Limb (tissue), 2 donors: ENCODE data around the gene PDE8B.
A peak's percentile ranks its signal among the peaks of the same experiment; 100 is the strongest.

ENCODE experiments used
- DNase-seq, 2 donors: peaks; one replicate each; pipeline ENCODE4 v3.0.0-alpha.2; 2016; ENCODE audit errors: extremely low spot score in 2 of 2

PDE8B gene

DNA sequence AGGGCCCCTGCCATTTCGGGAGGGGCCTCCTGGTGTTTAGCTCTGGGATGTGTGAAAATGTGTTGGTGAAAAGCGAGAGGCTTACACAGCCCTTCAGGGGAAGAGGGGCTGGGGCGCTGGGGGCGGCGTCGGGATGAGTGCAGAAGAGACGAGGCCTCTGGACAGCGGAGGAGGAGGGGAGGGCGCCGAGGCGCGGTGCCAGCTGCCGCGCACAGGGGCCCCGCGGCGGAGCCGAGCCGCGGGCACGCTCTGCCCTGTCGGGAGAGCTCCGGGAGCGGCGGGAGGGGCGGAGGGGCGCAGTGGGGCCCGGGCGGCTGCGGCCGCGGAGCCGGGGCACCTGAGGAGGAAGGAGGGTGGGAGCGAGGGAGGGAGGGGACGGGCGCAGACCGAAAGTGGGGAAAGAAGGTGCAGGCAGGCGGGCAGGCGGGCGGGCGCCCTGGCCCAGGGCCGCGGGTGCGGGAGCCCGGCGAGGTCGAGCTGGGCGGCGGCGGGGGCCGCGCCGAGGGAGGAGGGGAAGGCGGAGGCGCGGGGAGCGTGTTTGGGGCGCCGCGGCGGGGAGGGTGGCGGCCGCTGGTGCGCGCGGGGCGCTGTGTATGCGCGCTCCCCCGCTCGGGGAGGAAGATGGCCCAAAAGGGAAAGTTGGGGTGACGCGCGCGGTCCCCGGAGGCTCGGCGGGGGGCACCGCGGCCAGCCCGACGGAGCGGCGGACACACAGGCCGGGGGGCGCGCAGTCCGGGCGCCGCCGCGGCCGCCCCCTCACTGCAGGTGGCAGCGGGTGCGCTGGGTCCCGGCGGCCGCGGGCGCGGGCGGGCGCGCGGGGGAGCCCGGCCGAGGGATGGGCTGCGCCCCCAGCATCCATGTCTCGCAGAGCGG is at the start of gene PDE8B:
TSS of gene PDE8B (plus strand) at position 590 of the 873 bp plus-strand sequence. CDS start at position 836, 246 bp downstream.
- DNase-seq, result peak; percentile 10 to 70

DNA sequence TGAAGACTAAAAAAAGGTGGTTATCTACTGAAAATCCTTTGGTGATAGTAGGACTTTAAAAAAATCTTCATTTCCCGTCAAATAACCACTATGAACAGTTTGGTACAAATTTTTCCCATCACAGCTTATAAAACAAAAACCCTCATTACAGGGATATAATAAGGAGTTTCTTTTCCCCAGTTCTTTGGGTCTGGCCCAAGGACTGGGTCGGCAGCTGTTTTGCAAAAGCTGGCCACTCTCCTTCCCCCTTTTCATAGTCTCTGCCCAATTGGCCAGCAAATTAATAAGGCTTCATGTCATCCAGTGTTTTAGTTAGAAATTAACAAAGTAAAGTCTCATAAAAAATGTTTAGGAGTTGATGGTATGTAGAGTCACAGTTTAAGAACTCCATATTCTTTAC is 47.0 kb upstream of the PDE8B start:
- no peak for DNase-seq

DNA sequence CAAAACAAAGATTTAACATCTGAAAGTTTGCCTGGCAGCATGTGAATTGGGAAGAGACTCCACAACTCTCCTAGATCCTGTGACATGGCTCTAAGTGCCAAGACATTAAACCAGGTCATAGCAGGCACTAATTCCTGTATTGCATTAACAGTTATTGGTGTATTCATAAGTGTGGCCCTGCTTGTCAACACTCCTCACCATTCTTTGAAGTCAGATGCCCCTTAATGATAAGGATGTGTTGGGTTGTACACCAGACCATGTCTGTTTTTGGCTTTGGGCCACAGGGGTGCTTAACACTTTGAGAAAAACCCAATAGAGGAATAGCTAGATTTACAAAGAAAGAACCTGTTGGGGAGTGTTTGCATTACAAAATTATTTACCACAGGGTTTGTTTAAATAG is 43.4 kb upstream of the PDE8B start:
- no peak for DNase-seq

DNA sequence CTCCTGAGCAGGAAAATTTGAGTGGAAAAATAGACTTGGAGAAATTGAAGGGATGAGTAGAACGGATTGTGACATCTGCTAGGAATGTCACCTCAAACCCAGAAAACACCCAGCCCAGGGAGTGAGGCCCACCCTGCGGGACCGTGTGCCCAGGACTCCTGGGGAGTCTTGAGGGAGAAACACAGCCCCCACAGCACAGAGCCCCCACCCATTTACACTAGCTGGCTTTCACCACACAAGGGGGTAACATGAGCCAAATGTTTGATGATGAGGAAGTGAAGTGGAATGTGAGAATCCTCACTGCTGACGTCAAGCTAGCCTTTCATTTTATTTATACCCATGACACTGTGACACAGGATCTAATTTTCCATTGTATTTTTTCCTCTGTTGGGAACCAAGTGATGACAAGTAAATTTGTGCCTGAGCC is 42.8 kb upstream of the PDE8B start:
- DNase-seq, result peak in 1 of 2 donors; percentile 72

DNA sequence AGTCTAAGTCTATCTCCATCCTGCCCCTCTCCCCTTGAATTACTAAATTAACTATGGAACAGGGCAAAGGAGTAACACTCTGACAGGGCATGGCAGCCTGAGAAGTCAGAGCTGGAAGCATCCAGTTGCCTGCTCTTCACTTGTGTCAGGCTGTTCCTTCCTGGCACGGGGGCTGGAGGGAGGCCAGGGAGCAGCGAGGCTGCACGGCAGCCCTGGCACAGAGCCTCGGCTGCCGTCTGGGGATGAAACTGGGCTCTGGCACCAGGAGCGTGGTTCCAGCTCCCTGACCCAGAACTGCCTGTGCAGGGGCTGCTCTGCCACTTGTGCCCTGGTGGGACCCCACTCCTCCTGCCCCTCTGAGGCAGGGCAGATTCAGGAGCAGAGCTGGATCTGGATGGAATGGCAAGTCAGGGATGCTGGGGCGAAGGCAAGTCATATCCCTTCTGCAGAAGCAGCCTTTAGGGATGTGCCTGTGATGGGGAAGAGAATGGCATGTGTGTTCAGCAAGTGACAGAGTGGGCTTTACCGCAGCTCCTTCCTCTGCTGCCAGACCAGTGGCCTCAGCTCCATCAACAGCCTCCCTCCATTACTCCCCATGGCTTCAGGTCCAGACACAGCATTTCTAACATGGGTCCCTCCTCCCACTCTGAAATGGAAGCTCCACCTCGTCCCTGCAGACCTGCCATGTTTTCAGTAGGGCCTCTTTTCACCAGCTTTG is 42.2 kb upstream of the PDE8B start:
- DNase-seq, result peak in 1 of 2 donors; percentile 54

DNA sequence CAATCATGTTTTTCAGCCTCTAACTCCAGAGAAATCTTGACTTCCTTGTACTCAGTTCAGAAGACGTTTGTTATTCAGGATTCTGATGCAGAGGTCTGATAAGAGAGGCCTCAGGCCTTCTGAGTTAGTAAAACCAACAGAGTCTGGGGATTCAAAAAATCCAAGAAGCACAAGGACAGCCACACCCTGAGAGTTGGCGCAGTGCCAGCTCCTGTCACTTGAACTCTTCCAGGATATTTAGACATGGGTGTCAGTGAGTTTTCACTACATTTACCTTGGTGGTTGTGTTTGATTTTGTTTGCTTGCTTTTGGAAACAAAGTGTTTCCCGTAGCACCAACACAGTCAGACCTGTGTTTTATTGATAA is 41.6 kb upstream of the PDE8B start:
- peak in 1 of 2 donors; percentile 40 for DNase-seq

- peak in 1 of 2 donors; percentile 16 for DNase-seq
Observed at GRCh38 chr5:77170196-77170890, 40.1 kb upstream of the PDE8B start.

DNA sequence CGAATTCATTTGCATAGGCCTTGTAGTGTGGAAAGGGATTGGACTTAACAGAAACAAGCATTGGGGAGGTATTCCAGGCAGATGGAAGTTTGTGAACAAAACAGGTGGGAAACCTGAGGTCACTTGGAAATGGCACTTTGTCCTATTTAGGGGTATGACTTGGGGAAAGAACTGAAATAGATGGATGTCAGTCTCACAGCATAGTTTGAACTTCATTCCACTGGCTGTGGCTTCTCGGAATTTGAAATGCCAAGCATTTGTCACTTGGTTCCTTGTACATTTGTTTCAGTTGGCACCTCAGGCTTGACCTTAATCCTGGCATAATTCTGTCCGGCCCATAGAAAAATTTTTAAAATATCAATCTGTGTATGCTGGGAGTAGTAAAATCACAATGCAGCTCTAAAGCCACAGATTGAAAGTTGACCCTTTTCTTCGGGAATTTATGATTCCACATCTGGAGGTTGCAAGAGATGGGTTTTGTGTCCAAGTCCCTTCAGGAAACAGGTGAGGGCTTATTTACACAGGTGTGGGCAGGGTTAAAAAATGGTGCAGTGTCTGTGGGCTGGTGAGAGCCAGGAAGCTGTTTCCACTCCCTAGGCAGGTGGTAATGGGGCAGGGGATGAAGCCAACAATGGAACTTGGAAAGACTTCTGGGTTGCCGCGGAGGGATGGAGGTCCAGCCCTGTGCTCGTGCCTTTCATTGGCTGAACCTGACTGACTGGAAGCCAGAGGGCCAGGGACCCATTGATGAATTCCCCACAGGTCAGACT is 39.2 kb upstream of the PDE8B start:
- DNase-seq, result no peak

- DNase-seq, result no peak
Observed at GRCh38 chr5:77172713-77173328, 37.7 kb upstream of the PDE8B start.

DNA sequence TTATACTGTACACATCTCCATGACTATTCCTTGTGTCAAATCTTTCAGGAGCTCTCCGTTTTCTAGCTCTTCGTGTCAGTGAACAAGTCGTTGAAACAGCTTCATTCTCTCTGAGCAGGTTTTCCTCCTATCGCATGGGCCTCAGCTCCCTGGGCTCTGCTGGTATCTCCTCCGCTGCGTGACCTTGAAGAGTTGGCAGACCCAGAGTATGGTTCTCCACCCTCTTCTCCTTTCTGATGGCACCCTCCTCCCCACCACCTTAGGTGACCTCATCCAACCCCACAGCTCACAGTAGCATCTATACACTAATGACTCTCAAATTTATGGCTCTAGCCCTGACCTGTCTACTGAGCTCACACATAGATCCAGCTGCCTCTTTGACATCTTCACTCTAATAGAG is 36.0 kb upstream of the PDE8B start:
- no peak for DNase-seq

DNA sequence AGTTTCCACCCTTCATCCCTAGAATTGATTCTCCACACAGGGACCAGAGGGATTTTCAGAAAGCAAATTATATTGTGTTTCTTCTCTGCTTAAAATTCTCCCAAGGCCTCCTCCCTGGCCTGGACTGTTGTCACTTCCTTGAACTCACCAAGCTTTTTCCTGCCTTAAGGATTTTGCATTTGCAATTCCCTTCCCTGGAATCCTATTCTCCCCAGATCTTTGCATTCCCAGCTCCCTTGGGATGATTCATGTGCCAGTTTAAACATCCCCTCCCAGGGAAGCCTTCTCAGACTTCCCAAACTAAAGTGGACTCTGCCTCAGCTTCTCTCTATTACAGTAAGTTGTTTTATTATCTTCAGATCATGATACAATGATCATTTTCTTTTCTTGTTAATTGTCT is 35.2 kb upstream of the PDE8B start:
- DNase-seq, result no peak

DNA sequence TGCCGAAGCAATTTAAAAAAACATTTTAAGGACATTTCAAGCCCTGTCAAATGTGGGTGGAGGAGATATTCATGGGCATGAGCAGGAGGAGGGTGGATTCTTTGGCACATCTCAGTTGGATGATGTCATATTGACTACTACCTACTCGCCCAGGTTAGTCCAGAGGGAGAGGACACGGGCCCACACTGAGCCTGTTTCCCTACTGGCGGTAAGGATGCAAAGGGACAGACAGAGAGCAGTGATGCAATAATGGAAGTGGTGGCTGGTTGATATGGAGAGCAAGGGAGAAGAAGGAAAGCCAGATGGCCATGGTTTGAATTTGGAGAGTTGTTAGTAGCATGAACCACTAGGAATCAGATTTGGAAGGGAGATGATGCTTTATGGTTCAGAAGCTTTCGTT is 34.1 kb upstream of the PDE8B start:
- DNase-seq, result no peak

DNA sequence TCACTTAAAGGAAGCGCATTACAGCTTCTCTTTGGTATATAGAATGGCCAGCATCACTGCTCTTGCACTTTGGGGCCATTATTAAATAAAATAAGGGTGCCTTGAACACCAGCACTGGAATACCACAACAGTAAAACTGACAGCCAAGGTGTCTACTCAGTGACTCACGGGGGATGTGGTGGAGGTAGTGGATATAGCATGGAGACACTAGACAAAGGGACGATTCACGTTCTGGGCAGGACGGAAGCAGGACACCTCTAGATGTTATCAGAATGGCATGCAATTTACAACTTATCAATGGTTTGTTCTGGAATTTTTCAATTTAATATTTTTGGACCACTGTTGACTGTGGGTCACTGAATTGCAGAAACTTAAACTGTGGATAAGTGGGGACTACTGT is 32.9 kb upstream of the PDE8B start:
- DNase-seq, result no peak

DNA sequence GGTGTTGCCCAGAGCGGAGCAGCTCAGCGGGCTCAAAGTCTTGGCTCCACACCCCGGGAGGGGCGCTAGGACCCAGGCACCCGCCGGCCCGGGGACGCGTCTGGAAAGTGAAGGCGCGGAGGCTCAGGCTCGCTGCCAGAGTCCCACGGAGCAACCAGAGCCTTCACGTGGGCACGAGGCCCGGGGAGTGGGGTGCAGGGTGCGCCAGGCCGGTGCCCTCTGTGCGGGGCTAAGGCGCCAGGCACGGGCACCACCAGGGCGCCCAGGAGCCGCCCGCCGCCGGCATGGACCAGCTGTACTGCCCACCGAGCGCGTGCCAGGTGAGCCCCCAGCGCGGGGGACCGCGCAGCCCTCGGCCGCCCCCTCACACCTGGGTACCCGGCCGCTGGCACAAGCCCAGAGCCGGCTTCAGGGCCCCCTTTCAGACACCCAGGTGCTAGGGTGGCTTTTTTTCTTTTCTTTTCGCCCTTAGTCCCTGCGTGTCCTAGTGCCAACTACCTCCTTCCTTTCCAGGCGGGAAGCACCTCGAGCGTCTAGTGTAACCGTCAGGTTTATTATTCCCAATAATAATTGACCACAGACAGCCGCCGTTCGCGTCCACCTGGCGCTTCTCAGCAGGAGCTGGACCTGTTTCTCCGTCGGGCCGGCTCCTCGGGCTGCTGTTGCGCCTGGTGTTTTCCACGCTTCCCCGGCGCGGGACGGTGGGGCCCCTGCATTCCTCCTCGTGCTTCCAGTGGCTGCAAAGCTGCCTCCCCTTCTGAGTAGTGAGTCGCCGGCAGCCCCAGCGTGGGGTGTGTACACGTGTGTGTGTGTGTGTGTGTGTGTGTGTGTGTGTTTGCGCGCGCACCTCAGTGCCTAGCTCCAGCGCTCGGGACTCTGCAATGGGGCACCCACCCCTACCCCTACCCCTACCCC is 30.1 kb upstream of the PDE8B start:
- peak in 1 of 2 donors; percentile 64 for DNase-seq

DNA sequence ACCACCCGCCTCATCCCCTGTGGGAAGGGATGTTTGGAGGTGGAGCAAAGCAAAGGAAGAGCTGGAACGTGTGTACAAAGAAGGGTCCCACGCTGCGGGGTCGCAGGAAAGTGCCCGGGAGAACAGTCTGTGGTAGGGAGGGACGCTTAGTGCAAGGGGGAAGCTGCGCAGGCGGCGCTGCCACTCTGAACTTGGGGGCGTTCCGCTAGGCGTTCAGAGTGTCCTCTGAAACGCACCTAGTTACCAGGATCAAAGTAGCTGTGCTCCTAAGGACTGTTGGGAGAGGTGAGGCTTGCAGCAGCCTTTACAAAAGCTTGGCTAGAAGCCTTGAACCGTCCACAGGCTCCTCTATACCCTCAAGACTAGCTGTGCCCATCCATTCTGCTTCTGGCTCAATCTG is 29.3 kb upstream of the PDE8B start:
- DNase-seq, result no peak

GRCh38 chr5:77181596-77182304 is 28.7 kb upstream of the PDE8B start:
- DNase-seq, result no peak

- no peak for DNase-seq
Observed at GRCh38 chr5:77182367-77182766, 28.1 kb upstream of the PDE8B start.

DNA sequence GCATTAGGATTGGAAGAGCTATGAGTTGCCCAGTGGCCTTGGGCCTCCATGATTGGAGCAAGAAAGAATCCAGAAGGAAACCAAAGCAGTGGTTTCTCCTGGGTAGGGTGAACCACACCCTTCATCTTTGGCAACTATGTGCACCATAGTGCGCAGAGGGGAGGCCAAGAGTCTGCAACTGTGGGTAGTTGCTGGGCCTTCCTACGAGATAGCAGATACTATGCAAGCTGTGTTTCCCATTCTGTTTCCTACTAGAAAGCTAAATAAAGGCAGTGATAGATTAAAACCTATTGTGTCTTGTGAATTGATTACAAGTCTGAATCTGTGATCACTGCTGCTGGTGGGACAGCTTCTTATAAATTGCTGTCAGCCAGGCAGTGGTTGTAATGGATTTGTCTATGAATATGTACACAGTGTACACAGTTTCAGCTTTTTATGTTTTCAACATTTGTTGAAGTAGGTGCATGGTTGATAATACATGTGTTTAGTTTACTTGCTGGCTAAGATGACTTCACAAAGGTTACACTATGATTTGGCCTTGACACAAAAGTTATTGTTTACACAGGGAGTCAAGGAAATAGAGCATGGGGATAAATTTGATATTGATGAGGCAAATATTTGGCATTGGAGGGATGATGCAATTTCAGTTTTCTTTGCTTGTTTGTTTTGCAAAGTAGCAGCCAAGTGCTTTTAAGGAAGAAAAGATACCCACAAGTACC is 23.7 kb upstream of the PDE8B start:
- no peak for DNase-seq

- DNase-seq, result no peak
Observed at GRCh38 chr5:77189421-77189820, 21.1 kb upstream of the PDE8B start.
